H1 (cell line): ENCODE data around the gene PUS3.

Experiments
- CBX8 ChIP-seq: fragments of 300-800, 300-1000 bp; sonication (generic); IDR thresholded peaks from 2 replicates; pipeline ENCODE4 v1.7.1; 2016; ENCODE audit warnings: low read depth, low read length, borderline replicate concordance
- CREB1 ChIP-seq: IDR thresholded peaks from 2 replicates; pipeline ENCODE4 v1.6.1; 2012; ENCODE audit warnings: inconsistent platforms
- CTCF ChIP-seq, 3 experiments: IDR thresholded peaks; 1 replicate in 2 of 3; 2 replicates in 1 of 3; pipeline versions ENCODE4 v1.5.1 to v1.6.1; 2011; ENCODE audit warnings: low read length in 3 of 3, mild to moderate bottlenecking in 3 of 3, inconsistent platforms in 2 of 3, low read depth in 1 of 3, moderate library complexity in 1 of 3; ENCODE audit not compliant: insufficient read depth in 1 of 3; ENCODE audit errors: control extremely low read depth in 1 of 3
- EP300 ChIP-seq, 2 experiments: IDR thresholded peaks; 1 replicate in 1 of 2; 2 replicates in 1 of 2; pipeline ENCODE4 v1.6.1; 2011 to 2012; ENCODE audit warnings: low read depth in 2 of 2, low read length in 2 of 2, mild to moderate bottlenecking in 2 of 2, borderline replicate concordance in 1 of 2, inconsistent platforms in 1 of 2, moderate library complexity in 1 of 2
- EZH2 ChIP-seq: fragments of 200-600 bp; sonication (generic); IDR thresholded peaks from 2 replicates; pipeline ENCODE4 v1.7.1; 2012; ENCODE audit warnings: low read depth, mild to moderate bottlenecking, moderate library complexity, low read length, inconsistent platforms; ENCODE audit not compliant: severe bottlenecking
- GABPA ChIP-seq: IDR thresholded peaks from 2 replicates; pipeline ENCODE4 v1.6.1; 2011; ENCODE audit warnings: mild to moderate bottlenecking, low read length, moderate library complexity, borderline replicate concordance; ENCODE audit not compliant: insufficient read depth
- POLR2A ChIP-seq, 2 experiments: IDR thresholded peaks; 1 replicate in 1 of 2; 2 replicates in 1 of 2; pipeline ENCODE4 v1.6.1; 2011; ENCODE audit warnings: low read depth in 2 of 2, low read length in 2 of 2, mild to moderate bottlenecking in 2 of 2; ENCODE audit errors: control extremely low read depth in 1 of 2
- POLR2AphosphoS5 ChIP-seq: IDR thresholded peaks from 2 replicates; pipeline ENCODE4 v1.6.1; 2011; ENCODE audit warnings: low read depth, low read length
- RBBP5 ChIP-seq: IDR thresholded peaks from 2 replicates; pipeline ENCODE4 v1.7.1; 2012; ENCODE audit warnings: low read depth, mild to moderate bottlenecking, inconsistent platforms, low read length, moderate library complexity, borderline replicate concordance
- RFX5 ChIP-seq: IDR thresholded peaks from 2 replicates; pipeline ENCODE4 v1.6.1; 2011; ENCODE audit warnings: low read depth, low read length, improper control_type of control experiment, borderline replicate concordance
- TAF1 ChIP-seq: IDR thresholded peaks from 2 replicates; pipeline ENCODE4 v1.6.1; 2011; ENCODE audit warnings: mild to moderate bottlenecking, low read depth, low read length
- TEAD4 ChIP-seq: IDR thresholded peaks from 2 replicates; pipeline ENCODE4 v1.6.1; 2012; ENCODE audit warnings: low read depth, low read length, inconsistent platforms, mixed read lengths

- TF ChIP-seq RFX5 = no peak
- TF ChIP-seq GABPA = no peak
- no peak for TF ChIP-seq CTCF (IDR thresholded peaks at IDR 0.05; ENCODE audit: control extremely low read depth in 1 of 3, insufficient read depth in 1 of 3, low read depth in 1 of 3, low read length in 3 of 3)
- TF ChIP-seq POLR2A (IDR thresholded peaks at IDR 0.05; ENCODE audit: control extremely low read depth in 1 of 2, low read depth in 2 of 2, low read length in 2 of 2) = no peak
- no peak for TF ChIP-seq EZH2
- TF ChIP-seq CREB1 = no peak
- no peak for TF ChIP-seq POLR2AphosphoS5
- TF ChIP-seq EP300 (IDR thresholded peaks at IDR 0.05; ENCODE audit: borderline replicate concordance in 1 of 2, low read depth in 2 of 2, low read length in 2 of 2) = no peak
- no peak for TF ChIP-seq TEAD4
- TF ChIP-seq CBX8 = no peak
- TF ChIP-seq RBBP5 = no peak
- no peak for TF ChIP-seq TAF1
Measured at GRCh38 chr11:125946712-125947418, 43.9 kb upstream of the PUS3 start.
